GM08714 (cell line): ENCODE data around the gene ANKRD2.

Source experiments
- H3K4me3 ChIP-seq: fragments of 200-500 bp; sonication (Bioruptor generic); 2 replicates; pipeline ENCODE4 v1.5.1; 2014; ENCODE audit warnings: mild to moderate bottlenecking, low read length, inconsistent platforms
- ZNF274 ChIP-seq: IDR thresholded peaks from 2 replicates; pipeline ENCODE4 v1.6.1; 2012; ENCODE audit warnings: mild to moderate bottlenecking, low read depth, low read length

Gene ANKRD2

GRCh38 chr10:97597778-97598177 is 25.2 kb downstream of the ANKRD2 start:
- no peak for TF ChIP-seq ZNF274

DNA sequence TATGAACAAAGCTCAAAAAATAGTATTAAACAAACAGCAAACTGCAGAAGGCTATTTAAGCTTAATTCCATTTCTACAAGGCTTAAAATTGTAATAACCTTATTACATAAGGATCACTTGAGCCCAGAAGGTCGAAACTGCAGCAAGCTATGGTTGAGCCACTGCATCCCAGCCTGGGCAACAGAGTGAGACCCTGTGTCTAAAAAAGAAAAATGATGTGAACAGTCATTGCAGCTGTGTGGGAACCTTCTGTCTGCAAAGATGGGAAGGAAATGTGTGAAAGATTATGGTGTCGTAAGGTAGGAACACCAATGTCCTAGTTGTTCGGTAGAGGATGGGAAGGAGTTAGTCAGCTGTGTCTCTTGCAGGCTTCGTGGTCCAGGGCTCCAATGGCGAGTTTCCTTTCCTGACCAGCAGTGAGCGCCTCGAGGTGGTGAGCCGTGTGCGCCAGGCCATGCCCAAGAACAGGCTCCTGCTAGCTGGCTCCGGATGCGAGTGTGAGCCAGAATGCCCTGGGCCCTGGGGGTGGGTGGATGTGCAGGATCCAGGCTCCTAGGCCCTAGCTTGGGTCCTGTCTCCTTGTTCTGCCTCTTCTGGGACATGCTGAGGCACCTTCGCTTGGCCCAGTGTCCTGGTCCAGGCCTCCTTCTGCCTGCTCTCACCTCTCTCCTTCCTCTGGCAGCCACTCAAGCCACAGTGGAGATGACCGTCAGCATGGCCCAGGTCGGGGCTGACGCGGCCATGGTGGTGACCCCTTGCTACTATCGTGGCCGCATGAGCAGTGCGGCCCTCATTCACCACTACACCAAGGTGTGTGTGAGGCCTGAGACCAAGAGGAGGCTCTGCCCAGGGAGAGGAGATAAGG is 26.1 kb downstream of the ANKRD2 start:
- TF ChIP-seq ZNF274: no peak
- H3K4me3 ChIP-seq: no peak overlapping the region

More at GRCh38 chr10:97597778-97598177, 25.2 kb downstream of the ANKRD2 start:
- H3K4me3 ChIP-seq: no peak overlapping the region

DNA sequence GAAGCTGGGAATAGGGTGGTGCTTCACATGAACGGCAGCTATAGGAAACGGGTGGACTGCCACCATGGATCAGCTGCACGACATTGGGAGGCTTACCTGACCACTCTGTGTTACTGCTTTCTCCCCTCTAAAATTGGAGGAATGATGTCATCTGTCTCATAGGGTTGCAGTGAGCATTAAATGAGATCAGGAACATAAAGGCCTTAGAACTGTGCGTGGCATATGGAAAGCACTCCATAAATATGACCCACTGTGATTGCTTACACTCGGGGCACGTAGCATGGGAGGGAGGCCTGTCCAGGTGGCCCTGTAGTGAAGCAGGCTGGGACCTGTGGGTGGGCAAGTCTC is 26.7 kb downstream of the ANKRD2 start:
- no peak for TF ChIP-seq ZNF274
- no peak overlapping the region for H3K4me3 ChIP-seq

DNA sequence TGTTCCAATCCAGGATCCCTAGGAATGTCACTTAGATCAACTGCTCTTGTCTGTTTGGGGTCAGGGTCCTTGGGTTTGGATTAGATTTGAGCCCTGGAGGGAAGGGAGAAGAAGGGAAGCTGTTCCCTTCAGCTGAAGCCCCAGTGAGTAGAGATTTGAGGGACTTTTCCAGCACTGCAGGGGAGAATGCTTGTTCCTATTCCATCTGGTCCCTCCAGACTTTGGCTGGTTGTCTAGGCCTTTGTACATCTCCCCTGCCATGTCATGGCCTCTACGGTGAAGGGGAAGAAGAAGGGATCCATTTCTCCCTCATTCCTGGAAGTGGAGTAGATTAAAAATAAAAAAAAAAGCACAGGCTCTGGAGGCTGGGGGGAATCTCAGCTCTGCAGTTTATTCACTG is 28.0 kb downstream of the ANKRD2 start:
- no peak overlapping the region for H3K4me3 ChIP-seq
- TF ChIP-seq ZNF274: no peak

GRCh38 chr10:97601268-97602215 is 29.0 kb downstream of the ANKRD2 start:
- H3K4me3 ChIP-seq: no peak overlapping the region
- no peak for TF ChIP-seq ZNF274

DNA sequence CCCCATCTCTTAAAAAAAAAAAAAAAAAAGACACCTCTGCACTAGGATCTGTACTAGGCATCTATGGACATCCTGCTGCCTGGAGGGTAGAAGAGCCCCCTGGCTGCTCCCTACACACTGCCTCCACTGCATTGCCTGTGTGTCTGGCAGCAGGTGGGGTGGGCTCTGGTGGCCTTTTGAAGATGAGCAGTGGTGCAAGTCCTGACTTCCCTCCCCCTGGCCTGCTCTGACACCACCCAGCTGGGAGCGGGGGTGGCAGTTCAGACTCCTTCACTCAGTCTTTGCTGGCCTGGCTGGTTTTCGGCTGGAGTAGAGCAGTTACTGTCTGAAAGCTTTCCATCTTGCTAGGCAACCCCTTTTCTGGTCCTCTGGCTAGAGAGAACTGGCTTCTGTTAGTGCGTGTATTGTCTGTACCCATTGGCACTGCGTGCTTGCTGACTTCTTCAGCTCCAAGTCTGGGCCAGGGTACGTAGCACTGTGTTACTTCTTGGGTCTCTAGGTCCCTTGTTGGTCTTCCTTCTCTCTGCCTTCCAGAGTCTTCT is 34.6 kb downstream of the ANKRD2 start:
- no peak overlapping the region for H3K4me3 ChIP-seq
- TF ChIP-seq ZNF274: no peak

DNA sequence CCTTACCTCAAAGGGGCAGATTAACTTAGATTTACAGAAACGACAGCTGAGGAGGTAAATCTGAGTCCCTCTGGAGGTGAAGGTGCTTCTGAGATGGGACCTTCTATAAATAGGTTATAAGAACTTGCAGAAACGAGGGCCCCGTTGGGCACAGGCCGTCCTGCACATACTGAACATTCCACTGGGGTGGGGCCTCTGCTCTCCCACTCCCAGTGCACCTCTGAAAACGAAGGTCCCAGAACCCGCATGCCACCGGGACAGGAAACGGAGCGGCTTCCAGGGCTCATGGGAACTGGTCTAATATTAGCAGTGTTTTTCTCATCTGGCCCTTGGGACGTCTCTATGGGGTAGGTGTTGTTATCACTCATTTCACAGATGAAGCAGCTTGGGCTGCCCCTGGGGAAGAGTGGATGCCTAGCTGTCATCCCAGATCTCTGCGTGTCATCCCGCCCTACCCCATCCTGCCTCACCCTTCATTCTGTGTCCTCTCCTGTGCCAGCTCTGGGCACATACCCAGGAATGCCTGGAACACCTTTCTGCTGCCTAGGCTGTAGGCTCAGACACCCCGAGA is 36.5 kb downstream of the ANKRD2 start:
- TF ChIP-seq ZNF274: no peak
- H3K4me3 ChIP-seq: no peak overlapping the region

GRCh38 chr10:97611473-97611872 is 38.9 kb downstream of the ANKRD2 start:
- TF ChIP-seq ZNF274: no peak
- no peak overlapping the region for H3K4me3 ChIP-seq

DNA sequence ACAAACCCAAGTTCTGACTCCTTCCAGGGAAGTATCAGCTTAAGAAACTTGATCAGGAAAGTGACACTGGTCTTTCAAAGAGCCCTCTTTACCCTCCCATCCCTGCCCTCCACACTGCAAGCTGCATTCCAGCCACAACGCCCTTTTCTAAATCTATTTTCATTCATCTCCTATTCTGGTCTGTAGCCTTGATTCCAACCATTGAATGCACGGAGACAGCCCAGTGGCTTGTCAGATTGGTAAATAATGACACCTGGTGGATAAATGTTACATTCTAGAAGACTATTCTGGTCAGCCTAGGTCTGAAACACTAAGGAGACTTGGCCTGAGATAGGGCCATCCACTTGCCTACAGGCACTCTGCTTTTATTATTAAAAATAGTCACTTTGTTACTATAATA is 39.8 kb downstream of the ANKRD2 start:
- TF ChIP-seq ZNF274: no peak
- no peak overlapping the region for H3K4me3 ChIP-seq

- H3K4me3 ChIP-seq: no peak overlapping the region
- TF ChIP-seq ZNF274: no peak
Observed at GRCh38 chr10:97618285-97618684, 45.7 kb downstream of the ANKRD2 start.

- H3K4me3 ChIP-seq: no peak overlapping the region
- TF ChIP-seq ZNF274: no peak
Observed at GRCh38 chr10:97618733-97619132, 46.2 kb downstream of the ANKRD2 start.

GRCh38 chr10:97623277-97623676 is 50.7 kb downstream of the ANKRD2 start:
- no peak for TF ChIP-seq ZNF274
- H3K4me3 ChIP-seq: no peak overlapping the region

GRCh38 chr10:97627731-97628130 is 55.2 kb downstream of the ANKRD2 start:
- H3K4me3 ChIP-seq: no peak overlapping the region
- no peak for TF ChIP-seq ZNF274

DNA sequence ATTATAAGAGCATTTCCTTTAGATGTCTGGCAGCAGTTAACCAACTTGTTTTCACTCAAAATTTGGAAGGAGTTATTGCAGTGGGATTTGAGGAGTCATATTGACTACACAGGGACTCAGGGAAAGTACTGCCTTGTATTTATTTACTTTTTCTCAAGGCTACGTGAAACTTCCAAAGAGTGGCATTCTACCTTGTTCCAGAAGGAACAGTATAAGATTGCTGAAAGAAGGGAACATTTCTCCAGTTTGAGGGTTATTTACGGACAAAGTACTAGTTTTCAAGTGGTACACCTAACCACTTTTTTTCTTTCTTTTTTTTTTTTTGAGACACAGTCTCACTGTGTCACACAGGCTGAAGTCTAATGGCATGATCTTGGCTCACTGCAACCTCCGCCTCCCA is 55.6 kb downstream of the ANKRD2 start:
- no peak for TF ChIP-seq ZNF274
- H3K4me3 ChIP-seq: no peak overlapping the region
